Measurements from ENCODE around the gene SEMA6B.

GRCh38 chr19:4505570-4506448 lies 53.7 kb downstream of the SEMA6B start:
- no peak for TF ChIP-seq CTCF (IDR thresholded peaks at IDR 0.05)
- no peak for TF ChIP-seq POLR2A (IDR thresholded peaks at IDR 0.05; ENCODE audit: low read depth)

All from esophagus muscularis mucosa (tissue), 3 donors.